NT2/D1 (cell line): ENCODE data around the gene FTCD.

Experiments used
- SUZ12 ChIP-seq: IDR thresholded peaks from 2 replicates; pipeline ENCODE4 v1.6.1; 2011; ENCODE audit not compliant: insufficient read length, insufficient read depth; ENCODE audit errors: extremely low read depth
- YY1 ChIP-seq: IDR thresholded peaks from 2 replicates; pipeline ENCODE4 v1.6.1; 2011; ENCODE audit not compliant: insufficient read length, insufficient read depth
- ZNF274 ChIP-seq: IDR thresholded peaks from 2 replicates; pipeline ENCODE4 v1.6.1; 2011; ENCODE audit warnings: mild to moderate bottlenecking, low read depth, low read length

DNA sequence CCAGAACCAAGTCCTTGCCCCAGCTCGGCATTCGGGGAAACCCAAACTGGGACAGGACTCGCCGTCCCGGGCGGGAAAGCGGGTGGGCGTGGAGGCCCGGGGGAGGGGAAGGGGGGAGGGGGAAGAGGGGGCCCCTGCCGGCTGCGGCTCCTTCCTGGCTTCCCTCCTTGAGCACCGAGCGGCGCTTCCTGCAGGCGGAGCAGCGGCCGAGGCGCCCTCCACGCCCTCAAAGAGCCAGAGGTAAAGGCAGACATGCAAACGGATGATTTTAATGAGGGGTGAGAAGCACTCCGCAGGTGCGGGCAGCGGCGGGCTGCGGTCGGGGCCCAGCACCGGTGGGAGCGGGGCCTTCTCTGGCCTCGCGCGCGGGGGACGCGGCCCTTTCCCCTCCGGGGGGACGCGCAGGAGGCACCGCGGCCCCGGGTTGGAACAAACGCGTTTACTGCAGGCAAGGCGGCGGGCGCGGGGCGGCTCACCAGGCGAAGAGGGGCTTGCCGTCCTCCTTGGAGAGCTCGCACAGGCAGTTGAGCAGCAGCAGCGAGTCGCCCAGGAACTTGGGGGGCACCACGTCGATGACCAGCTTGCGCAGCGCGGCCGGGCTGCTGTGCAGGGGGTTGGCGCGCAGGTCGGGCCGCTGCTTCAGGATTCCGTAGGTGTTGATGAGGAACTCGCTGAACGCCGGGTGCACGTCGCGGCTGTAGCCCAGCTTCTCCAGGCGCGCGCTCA lies 5.7 kb upstream of the FTCD start:
- TF ChIP-seq YY1: no peak
- TF ChIP-seq SUZ12: no peak
- TF ChIP-seq ZNF274: no peak
